Thyroid gland (tissue), 4 donors: ENCODE measurements around the gene RBMS2.

ENCODE experiments used
- CTCF ChIP-seq, 6 experiments: fragments of 200-600 bp in 3 of 6; fragments of 450-650 bp in 3 of 6; sonication (generic) in 3 of 6; IDR thresholded peaks; one replicate each; pipeline ENCODE4 v1.5.1; 2016 to 2019; ENCODE audit warnings: antibody characterized with exemption in 6 of 6, mild to moderate bottlenecking in 2 of 6, inconsistent platforms in 1 of 6, moderate library complexity in 1 of 6
- POLR2A ChIP-seq, 2 donors: fragments of 450-650 bp; IDR thresholded peaks; one replicate each; pipeline ENCODE4 v1.6.1; 2017; ENCODE audit warnings: antibody characterized with exemption in 2 of 2, mild to moderate bottlenecking in 2 of 2, moderate library complexity in 1 of 2

DNA sequence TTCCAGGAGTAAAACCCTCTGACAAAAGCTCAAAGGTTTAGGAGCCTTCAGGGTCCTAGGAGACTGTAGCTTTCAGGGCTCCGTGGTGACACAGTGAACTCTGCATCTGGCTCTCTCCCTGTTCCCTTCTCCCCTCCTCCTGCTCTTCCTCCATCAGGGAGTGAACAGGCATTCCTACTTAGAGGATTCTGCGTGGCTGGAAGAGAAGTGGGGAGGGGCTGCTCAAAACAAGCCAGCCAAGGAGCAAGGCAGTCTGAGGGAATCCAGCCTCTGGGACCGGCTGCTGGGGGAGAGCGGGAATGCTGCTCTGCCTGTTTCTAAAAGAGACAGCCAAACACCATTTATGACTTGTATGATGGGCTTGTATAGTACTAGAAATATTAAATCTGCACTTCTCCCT is 49.5 kb downstream of the RBMS2 start:
- TF ChIP-seq CTCF (IDR thresholded peaks at IDR 0.05) (no peak), POLR2A (IDR thresholded peaks at IDR 0.05) (no peak)
